Measurements from ENCODE around the gene SFSWAP.

DNA sequence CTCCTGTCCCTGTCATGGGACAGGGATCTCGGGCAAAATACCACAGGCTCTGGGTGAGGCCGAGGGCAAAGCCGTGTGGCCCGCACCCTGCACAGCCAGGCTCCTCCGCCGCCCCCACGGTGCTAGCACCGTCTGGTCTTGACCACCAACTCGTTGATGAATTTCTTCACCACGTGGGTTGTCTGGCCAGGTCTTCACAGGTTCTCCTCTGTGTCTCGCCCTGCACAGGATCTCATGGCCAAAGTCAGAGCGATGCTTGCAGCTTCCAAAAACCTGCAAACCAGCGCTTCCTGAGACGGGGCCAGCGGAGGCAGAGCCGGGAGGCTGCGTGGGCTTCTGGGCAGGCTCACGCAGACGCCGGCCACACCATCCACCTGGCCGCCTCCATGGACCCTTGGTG is 88.3 kb downstream of the SFSWAP start:
- TF ChIP-seq CBFB (CRISPR knock-in tag; IDR thresholded peaks at IDR 0.05; ENCODE audit: low read depth), result no peak
- TF ChIP-seq, protein P1, sequence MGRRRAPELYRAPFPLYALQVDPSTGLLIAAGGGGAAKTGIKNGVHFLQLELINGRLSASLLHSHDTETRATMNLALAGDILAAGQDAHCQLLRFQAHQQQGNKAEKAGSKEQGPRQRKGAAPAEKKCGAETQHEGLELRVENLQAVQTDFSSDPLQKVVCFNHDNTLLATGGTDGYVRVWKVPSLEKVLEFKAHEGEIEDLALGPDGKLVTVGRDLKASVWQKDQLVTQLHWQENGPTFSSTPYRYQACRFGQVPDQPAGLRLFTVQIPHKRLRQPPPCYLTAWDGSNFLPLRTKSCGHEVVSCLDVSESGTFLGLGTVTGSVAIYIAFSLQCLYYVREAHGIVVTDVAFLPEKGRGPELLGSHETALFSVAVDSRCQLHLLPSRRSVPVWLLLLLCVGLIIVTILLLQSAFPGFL (CRISPR knock-in tag; IDR thresholded peaks at IDR 0.05; ENCODE audit: borderline replicate concordance), result no peak
- TF ChIP-seq ARID4B (CRISPR knock-in tag; IDR thresholded peaks at IDR 0.05; ENCODE audit: borderline replicate concordance), result no peak
- TF ChIP-seq, protein P2, sequence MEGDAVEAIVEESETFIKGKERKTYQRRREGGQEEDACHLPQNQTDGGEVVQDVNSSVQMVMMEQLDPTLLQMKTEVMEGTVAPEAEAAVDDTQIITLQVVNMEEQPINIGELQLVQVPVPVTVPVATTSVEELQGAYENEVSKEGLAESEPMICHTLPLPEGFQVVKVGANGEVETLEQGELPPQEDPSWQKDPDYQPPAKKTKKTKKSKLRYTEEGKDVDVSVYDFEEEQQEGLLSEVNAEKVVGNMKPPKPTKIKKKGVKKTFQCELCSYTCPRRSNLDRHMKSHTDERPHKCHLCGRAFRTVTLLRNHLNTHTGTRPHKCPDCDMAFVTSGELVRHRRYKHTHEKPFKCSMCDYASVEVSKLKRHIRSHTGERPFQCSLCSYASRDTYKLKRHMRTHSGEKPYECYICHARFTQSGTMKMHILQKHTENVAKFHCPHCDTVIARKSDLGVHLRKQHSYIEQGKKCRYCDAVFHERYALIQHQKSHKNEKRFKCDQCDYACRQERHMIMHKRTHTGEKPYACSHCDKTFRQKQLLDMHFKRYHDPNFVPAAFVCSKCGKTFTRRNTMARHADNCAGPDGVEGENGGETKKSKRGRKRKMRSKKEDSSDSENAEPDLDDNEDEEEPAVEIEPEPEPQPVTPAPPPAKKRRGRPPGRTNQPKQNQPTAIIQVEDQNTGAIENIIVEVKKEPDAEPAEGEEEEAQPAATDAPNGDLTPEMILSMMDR (IDR thresholded peaks at IDR 0.05), result no peak
